Posterior vena cava (tissue), 2 donors: ENCODE results near the gene NR2F1-AS1. TPM values are rescaled to one million over a fixed set of nuclear protein-coding genes. Genes with fewer than 3 reads are reported as not detected.
"Not testable (repeated sequence)": the region's sequence is repeated elsewhere in the genome, so short reads cannot be mapped to it uniquely, and the experiment has no call there.

Experiments
- DNase-seq: peaks from one replicate; pipeline ENCODE4 v3.0.0-alpha.2; 2020; ENCODE audit warnings: low spot score
- intact Hi-C, 2 donors: fragments of 100-400 bp; cut with DNase I; formaldehyde crosslinking; loops; one replicate each; pipeline versions ENCODE4 v1.14.1 to v1.14.2; 2022 to 2023
- total RNA-seq, 2 donors: library from RNA; stranded (reverse); fragmentation: NEBNext Ultra II Directional; extraction: Animal tissue kit (Norgen Biotek cat#: 25700); gene quantifications; one replicate each; pipeline ENCODE4 v1.2.1, GENCODE V29; 2021
- donor health status: DM: yes; HTN: yes; CAD: no.
- donor health status: DM: yes; HTN: yes; CAD: no.

NR2F1-AS1 gene
- total RNA-seq, 2 donors from 2014 or later, result 19.7 to 25.6 TPM

DNA sequence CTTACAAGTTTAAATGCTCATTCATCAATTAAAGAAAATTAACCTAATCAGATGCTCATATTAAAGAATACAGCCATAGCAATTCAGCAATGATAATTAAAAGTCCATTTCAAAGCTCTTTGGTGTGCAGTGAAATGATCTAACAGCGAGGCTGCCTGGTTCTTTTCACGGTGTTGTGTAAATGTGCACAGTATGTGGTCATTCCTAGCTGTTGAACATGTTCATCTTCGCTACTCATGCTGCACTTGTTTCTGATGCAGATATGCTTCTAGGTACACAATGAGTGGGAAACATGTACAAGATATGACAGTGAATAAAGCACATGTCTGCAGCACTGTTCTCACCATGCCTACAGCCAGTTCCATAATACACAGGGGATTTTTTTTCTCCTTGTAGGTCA is 163.5 kb downstream of the NR2F1-AS1 start:
- intact Hi-C loops, result no loop called here
- DNase-seq, result no peak

DNA sequence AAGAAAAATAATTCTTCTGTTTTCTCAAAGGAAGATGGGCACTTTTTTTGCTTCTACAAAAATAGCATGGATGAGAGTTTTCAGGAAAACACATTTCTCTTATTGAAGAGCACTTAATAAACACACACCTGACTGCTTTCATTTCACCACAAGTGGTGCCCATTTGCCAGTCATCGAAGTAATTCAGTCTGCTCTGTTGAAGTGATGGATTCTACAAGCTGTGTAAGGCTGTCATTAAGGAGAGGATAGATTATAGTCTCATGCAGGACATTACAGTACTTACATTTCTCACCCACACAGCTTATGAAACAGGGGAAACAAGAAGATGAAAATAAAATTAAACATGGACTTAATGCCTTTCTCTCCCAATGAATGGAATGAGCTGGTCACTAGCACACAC is 165.2 kb downstream of the NR2F1-AS1 start:
- intact Hi-C loops, result no loop called here
- no peak for DNase-seq

DNA sequence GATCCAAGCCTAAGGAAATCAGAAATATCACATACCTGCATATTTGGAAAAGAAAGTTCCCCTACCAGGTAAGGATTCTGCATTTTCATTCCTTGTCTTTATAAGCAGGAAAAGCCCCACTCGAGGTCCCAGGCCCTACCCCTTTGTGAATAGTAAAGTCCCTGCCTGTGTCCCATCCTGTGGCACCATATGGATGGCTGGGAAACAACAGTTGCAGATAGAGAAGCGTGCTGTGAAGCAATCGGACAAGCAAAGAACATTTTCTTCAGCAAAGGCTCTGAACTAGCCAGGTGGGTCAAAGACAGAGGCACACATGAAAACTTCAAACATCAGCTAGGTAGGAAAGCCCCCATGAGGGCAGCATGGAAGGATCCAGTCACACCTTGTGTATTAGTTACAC is 169.3 kb downstream of the NR2F1-AS1 start:
- intact Hi-C loops, result no loop called here

DNA sequence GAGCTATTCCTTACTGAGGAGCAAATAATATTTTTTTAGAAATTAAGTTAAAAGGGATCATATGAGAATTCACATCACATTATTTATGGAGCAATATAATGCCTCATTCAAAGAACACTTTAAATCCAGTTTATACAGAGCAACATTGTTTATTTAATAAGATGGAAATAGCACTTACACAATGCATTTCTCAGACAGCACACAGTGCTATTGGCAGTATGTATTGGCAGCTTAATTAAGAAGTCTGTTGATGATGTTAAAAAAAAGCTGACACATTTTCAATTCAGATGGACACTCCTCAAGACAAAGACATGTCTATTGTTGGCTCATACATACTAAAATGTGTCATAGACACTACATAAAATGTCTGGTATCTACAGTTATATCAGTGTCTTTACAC is 171.3 kb downstream of the NR2F1-AS1 start:
- intact Hi-C loops, result no loop called here
- no peak for DNase-seq

More for the DNA sequence above, 169.3 kb downstream of the NR2F1-AS1 start:
- DNase-seq, result no peak

DNA sequence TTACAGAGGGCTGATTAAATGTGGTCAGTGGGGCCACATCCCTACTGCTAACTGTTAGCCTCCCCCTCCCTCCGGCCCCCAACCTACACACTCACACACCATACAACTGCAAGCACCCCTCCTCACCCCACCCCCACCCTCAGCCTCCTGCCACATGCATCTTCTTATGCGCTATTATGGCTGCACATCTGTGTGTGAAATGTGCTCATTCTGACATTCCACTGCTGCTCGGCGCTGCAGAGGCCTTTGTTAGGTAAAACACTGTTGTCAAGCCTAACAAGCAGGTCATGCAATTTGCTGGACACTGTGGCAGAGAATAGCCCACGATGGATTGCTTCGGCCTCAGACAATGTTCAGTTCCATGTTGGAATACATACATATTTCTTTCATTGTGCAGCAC is 173.6 kb downstream of the NR2F1-AS1 start:
- intact Hi-C loops, result no loop called here
- no peak for DNase-seq

DNA sequence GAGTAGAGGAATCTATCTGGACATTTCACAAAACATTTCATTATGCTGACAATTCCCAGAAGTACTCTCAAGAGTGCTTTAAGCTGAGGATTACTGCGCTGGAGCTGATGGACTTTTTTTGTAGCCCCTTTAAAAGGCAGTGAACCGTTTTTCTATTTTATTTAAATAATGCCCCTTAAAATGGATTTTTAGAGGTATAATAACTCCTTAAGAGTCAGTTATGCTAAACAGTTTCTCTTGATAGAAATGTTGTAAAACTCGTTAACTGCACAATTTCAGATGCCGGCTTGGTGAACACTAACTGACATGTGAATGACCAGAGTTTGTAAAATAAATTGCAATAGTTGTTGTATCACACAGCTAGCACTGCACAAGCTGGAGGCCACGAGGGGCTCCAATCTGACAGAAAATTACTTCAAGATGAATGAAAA is 174.0 kb downstream of the NR2F1-AS1 start:
- intact Hi-C loops, result no loop called here
- no peak for DNase-seq

DNA sequence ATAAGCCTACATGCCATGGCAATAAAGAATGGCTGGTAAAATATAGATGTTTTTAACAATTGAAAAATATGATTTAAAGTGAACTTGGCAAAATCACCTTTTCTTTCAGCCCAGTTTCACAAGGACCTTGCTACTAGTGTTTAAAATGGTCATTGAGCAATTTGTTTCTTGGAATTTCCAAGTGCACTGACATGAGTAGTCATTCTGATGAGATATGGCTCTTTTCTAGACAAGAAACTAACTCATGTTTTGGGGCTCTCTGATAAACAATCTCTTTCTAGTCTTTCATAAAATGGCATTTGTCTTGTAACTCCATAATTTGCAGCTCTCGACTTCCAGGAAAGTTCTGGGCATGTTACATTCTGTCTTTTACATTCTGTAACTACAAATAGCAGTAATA is 176.8 kb downstream of the NR2F1-AS1 start:
- no peak for DNase-seq
- intact Hi-C loops, result no loop called here

DNA sequence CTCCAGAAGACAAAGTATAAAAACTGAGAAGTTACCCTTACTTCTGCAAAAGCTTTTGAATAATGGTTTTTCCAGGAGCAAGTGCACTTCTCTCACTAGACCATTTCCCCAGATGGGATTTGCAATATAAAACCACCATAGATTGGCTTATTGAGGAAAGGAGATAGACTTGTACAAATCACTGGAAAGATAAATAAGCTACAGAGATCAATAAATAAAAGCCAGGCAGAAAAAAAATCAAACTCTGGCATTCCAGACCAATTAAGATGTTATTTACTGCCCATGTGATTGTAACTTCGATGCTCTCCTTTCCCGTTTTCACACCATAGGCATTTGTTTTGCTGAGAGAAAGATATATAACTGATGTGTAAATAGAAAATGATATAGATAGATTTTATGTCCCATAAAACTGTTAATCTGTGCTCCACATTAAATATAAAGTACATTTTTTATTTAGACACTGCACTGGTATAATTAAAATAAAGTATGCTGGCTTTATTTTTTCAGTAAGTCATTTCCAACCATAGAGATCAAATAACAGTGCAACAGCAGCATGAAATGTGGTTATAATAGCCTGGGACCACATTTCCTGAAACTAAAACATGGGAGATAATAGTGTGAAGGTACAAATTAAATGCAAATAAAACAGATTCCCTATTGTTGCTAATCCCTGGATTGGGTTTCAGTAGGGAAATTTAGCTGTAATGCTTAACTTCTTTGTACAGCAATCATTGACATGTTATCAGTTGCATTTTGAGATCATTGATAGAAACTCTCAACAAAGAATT is 177.7 kb downstream of the NR2F1-AS1 start:
- no peak for DNase-seq
- intact Hi-C loops, result no loop called here

DNA sequence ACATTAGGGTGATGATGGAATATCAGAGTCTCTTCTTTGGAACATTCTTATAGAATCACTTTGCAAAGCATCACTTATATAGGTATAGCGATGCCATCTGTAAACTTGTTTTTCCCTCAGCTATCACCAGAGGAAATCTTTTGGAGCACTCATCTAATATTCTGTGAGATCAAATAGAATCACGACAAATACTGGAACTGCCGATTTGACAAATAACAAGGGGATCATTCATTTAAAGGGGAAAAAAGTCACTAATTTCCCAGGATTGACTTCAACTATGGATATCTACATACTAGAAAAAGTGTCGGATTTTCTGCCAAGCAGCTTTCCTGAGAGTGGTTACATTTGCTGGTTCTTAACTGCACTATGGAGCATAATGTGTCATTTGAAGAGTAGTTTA is 178.6 kb downstream of the NR2F1-AS1 start:
- DNase-seq, result no peak
- intact Hi-C loops, result no loop called here

DNA sequence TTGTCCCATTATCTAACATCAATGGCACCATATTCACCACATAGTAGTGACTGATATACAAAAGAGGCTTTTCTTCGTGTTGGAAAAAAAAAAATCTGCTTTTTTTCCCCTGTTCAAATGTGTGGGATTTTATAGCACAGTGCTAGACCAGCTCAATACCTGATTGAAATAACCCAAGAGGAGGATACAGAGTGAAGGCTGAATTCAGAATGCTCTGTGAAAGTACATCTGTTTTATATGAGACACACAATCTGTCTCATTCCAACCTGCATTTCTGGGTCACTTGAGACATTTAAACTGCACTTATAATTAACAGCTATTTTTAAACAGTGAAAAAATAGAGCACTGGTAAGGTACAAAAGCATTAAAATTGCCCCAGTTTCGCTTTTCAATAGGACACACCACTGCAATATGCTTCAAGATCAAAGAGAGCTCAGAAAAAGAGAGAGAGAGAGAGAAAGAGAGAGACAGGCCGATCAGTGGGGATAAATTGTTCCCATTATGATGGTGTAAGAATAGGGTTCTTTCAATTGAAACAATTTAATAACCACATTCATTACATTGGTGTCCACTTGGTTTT is 179.3 kb downstream of the NR2F1-AS1 start:
- intact Hi-C loops, result no loop called here
- no peak for DNase-seq

DNA sequence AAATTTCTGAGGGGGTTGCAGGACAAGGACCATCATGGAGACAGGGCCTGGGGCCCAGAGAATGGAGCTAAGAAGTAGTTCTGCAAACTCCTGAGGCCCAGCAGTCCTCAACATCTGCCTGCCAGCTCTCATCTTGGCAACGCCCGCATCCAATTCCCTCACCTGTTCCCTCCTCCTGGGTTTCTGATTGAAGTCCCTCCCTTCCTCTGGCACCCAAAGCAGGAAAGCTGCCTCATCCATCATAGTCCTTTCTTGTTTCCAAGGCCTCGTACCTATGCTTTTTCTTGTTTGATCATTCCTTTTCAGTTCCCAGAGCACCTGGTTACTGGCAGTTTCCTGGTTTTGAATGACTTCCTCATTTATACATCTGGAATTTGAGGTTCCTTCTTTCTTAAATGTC is 181.3 kb downstream of the NR2F1-AS1 start:
- no peak for DNase-seq
- intact Hi-C loops, result no loop called here

DNA sequence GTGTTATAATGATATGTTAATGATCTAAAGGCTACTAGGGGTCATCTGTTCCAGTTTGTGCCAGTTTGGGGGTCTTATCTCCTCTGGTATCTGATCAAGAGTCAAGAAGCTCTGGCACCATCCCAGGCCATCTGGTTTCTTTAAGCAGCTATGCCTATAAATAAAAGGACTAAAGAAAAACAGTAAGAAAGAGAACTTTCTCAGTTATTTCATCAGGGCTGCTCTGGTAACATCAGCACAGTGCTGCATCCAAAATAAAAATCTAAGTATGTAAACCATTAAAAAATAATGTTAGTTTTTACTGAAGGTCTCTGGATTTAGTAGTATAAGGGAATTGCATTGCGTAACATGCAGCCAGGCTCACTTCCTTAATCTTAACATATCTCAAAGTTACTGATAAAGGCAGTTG is 185.0 kb downstream of the NR2F1-AS1 start:
- intact Hi-C loops, result no loop called here
- DNase-seq, result no peak

DNA sequence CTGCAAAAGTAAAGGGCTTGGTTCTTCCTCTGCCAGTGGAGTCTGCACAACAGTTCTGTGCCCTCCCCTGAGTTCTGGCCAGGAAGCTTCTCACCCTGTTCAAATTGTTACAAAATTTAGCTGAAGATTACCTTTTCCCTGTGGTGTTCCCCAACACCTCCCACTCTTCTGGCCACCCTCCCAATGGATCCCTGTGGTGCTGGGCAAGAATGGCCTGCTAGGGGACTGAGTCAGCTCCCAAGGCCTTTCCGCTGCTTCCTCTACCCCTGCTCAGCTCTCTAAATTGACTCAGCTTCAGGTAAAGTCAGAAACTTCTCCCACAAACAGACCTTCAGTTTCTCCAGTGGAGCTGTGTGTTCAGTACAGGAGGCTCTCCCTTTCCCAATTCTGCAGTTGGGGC is 186.0 kb downstream of the NR2F1-AS1 start:
- intact Hi-C loops, result no loop called here
- no peak for DNase-seq

DNA sequence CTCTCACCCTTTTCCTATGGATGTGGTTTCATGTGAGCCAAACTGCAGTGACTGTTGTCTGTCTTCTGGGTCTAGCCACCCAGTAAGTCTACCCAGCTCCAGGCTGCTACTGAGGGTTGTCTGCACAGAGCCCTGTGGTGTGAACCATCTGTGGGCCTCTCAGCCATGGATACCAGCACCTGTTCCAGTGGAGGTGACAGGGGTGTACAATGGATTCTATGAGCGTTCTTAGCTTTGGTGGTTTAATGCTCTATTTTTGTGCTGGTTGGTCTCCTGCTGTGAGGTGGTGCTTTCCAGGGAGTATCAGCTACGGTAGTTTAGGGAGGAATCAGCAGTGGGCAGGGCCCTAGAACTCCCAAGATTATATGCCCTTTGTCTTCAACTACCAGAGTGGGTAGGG is 186.7 kb downstream of the NR2F1-AS1 start:
- no peak for DNase-seq

DNA sequence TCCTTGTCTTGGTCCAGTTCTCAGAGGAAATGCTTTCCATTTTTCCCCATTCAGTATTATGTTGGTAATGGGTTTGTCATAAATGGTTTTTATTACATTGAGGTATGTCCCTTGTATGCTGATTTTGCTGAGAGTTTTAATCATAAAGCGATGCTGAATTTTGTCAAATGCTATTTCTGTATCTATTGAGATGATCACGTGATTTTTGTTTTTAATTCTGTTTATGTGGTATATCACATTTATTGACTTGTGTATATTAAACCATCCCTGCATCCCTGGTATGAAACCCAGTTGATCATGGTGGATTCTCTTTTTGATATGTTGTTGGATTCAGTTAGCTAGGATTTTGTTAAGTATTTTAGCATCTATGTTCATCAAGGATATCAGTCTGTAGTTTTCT is 189.8 kb downstream of the NR2F1-AS1 start:
- DNase-seq, intact Hi-C loops: not testable (repeated sequence)

More for the DNA sequence above, 186.7 kb downstream of the NR2F1-AS1 start:
- intact Hi-C loops, result no loop called here

DNA sequence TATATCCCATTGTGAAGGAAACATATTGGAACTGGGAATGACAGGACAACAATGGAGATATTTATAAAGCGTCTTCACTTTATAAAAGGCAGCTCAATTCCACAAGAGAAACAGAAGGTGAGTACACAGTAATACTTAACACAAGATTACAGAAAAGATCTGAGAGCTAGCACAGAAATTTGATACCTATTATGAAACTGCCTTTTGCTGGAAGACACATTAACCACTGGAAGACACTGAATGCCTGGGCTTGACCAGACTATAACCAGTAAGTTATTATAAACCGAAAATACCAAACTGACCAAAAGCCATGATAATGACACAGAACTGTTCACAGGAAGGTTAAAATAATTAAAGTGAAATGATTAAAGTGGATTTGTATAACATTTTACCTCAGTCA is 195.4 kb downstream of the NR2F1-AS1 start:
- intact Hi-C loops, result no loop called here

DNA sequence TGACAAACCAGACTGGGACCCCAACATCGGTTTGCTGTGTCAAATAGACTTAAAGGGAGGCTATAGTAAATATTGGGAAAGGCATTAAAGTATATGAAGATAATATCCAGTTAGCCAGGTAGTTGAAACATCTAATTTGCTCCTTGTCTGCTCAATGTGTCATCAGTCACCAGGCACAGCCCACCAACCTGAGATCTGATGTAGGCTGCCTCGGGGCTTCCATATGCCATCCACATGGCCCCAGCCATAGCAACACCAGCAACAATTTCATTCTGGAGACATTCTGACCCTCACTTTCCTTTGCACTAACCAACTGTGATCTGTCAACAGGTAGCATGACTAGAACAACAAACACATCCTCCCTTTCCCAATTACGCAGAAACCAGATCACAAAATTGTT is 196.0 kb downstream of the NR2F1-AS1 start:
- DNase-seq, result no peak
- intact Hi-C loops, result no loop called here

More for the DNA sequence above, 195.4 kb downstream of the NR2F1-AS1 start:
- DNase-seq, result no peak

DNA sequence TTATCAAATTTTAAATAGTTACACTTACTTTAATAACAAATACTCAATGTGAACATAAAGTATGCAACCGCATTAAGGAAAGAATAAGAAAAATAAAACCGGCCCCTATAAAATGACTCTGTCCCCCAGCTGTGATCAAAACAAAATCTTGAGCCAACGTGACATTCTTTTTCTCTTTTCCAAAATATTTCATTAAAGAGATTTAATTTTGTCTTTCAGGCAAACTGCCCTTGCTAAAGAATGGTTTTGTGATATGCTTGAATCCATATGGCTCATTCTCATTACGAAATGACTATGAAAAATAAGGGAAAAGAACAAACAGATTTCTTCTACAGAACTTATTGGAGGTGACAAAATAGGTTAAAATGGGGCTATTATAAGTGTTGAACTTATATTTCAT is 197.0 kb downstream of the NR2F1-AS1 start:
- no peak for DNase-seq
- intact Hi-C loops, result no loop called here

DNA sequence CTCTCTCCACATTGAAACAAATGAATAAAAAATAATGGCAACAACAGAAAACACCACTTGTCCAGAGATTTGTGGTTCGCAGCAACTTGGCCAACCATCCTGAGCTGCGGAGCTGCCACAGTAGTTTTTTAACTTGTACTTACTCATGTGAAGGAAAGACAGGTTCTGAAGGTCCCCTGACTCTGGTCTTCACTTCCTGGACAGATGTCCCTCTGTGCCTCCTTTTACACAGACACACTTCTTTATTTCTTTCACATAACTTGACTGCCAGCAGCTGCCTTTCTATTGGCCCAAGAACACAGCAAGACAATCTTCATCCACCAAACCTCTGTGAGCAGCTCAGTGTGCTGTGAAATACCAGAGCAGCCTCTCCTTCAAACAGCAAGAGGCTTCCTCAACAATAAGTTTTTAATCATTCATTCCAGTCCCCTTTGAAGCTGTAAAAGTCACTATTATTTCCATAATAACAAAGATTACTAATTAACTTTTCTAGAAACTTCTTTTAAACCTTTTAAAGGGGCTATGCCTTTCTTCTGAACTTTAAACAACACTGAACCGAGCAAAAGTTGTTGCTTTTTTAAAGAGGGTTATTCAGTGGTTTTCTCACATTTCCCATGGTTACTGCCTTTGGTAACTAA is 198.7 kb downstream of the NR2F1-AS1 start:
- intact Hi-C loops, result loop anchor here in 1 of 2 donors (2.0 kb wide), 1 partner anchor 68 kb away; no protein-coding TSS in a partner anchor

DNA sequence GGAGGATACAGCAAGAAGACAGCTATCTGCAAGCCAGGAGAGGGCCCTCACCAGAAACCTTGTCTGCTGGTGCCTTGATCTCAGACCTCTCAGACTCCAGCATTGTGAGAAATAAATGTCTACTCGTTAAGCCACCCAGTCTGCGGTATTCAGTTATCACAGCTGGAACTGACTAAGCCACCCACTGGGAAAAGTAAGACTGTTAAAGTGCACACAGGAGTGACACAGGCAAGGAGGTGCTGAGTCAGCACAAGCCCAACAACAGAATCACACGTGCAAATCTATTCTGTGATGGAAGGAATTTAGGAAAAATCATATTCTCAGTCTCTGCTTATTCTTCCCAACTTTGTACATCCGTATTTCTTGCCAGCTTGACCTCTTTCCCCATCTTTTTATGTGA is 200.0 kb downstream of the NR2F1-AS1 start:
- intact Hi-C loops, result no loop called here

More for the DNA sequence above, 198.7 kb downstream of the NR2F1-AS1 start:
- DNase-seq, result no peak

DNA sequence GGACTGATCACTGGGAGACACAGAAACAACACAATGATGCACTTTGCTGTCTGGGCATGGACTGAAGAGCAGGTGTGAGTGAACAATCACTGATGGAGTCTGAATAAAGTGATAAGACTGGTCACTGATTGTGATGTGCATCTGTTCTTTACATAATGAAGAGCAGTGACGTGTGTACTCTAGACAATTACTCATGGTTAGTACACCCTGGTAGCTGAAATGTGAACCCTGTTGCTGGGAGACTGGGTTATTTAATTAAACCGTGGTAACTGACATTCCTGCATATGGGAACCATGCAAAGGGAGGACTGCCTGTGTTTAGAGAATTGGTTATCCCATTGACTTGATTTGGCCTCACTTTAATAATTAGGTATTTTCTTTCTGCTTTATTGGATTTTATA is 202.9 kb downstream of the NR2F1-AS1 start:
- intact Hi-C loops, result no loop called here
- no peak for DNase-seq

More for the DNA sequence above, 200.0 kb downstream of the NR2F1-AS1 start:
- DNase-seq, result no peak
